Stimulated activated CD8-positive, alpha-beta memory T cell treated with anti-CD3 and anti-CD28 coated beads, Interleukin-7, amount 100 ng/mL, for 1 hour (primary cell): Measurements from ENCODE around the gene OTUD7B.
"Not testable (repeated sequence)": the region's sequence is repeated elsewhere in the genome, so short reads cannot be mapped to it uniquely, and the experiment has no call there.

Source experiments
- DNase-seq, 2 donors: peaks; one replicate each; pipeline ENCODE4 v3.0.0-alpha.2; 2020; ENCODE audit warnings: low read depth in 2 of 2

Gene OTUD7B

DNA sequence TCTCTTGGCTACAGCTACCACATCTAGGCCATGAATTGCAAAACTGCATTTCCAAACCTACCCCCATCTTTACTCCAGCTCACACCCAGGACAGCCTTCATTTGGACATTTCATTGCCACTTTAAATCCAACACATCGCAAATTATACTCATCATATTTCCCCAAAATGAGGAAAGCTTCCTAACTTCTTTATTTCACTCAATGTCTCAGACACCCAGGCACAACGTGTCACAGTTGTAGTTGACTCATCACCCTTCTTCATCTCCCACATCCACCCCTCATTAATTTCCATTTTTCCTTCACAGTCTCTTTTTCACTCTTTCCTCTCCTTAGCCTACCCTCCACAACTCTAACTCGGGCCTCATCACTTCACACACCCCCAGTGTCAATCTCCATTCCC lies 6.7 kb downstream of the OTUD7B start:
- no peak for DNase-seq

DNA sequence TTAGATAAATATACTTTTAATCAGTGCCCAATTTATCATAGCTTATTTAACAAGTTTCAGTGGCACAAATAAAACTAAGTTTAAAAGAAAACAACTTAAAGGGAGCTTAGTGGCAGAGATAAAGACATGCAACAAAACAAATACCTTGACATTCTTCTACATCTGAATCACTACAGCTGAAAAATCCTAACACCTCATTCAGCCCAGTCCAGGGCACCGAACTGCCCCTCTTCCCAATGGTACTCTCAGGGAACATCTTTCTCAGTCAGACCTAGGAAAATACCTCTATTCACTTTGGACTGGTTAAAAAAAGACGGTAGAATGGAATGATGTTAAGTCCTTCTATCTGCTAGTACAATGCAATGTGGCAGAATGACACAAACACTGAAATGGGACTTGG lies 8.3 kb downstream of the OTUD7B start:
- DNase-seq: no peak

DNA sequence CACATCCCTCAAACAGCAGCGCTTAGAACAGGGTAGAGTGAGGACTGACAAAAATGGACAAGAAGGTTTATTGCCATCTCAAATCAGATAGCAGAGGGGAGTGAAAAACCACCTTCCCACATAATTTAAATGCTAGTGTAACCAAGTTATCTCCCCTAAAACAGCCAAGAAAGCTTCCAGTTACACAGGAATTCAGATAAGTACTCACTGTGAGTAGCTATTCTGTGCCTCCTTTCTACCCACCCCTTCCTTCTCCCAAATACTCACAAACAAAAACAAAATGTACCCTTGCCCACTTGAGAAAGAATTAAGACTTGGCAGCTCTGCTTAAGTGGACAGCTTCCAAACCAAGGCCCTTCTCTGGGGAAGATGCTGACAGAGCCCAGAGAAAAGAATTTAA lies 9.1 kb downstream of the OTUD7B start:
- DNase-seq: no peak

DNA sequence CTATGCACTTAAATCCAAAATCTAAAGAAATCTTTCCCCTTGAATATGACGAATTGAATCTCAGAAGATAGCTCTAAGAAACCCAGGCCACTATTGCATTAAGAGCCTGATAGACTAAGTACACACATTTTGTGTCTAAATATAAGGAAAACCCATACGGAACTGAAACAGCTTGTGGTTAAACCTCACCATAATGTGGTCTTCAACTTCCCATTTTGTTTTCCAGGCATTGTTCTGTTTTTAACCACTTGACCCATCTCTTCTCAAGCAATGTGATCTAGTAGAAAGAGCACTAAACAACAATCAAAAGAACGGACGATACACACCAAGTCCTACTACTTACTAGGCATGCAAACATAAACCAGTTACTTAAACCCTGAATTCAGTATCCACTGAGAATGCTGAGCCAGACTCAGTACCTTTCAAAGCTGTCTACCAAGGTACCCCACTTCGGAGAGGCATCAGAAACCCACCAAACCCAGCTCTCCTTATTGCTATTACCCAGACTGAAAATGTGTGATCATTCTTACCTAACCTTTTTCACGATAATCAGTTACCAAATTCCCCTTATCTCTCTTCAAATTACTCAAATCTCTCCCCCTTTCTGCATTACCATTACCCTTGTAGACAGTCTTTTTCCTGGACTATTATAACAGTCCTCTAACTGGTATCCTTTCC lies 12.8 kb downstream of the OTUD7B start:
- no peak for DNase-seq

DNA sequence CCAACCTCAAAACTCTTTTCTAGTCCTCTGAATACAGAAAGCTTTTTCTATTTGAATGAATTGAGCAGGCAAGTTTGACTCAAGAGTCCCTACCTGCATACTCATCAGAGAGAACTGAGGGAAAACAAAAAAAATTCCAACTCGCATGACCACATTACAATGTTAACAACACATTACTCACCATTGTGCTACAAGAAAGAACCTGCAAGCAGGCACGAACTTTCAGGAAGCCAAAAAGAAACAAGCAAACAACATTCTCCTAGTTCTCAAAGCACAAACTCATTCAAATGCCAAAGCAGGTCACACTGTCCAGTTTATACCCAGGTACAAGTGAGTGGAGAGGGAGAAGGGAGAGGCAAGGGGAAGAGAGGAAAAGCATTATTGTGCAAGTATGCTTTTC lies 14.6 kb downstream of the OTUD7B start:
- DNase-seq: no peak

DNA sequence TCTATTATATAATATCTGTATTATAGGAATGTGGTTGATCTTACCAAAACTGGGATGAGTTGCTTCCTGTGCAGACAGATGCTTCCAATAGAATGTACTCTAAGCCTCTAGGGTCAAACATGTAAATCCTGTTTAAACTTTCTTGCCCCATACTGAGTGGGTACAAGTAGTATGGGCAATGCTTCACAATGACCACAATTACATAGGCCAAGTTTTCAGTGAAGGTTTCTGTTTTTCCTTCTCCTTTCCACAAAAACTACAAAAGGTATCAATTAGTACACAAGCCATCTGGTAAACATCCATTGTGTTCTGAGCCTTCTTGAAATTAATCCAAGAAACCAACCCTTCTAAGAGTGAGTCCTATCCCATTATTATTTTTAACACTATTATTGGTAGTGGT lies 16.8 kb downstream of the OTUD7B start:
- DNase-seq: no peak

DNA sequence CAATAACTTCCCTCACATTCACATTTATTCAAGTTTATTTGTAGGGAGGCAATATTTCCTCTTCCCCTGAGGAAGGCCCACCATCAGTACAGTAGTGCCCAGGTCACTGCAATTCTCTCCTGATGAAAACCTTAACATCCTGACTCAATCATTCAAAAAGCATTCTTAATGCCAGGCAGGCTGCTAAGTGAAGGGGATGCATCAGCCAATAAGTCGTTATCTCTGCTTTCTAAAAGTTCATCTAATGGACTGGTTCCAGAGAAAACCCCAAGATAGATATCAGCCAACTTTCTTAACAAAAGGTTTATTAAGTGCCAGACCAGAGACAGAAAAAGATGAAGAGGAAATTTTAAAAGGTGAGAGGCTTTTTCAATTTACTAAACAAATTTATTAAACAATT lies 17.3 kb downstream of the OTUD7B start:
- no peak for DNase-seq

DNA sequence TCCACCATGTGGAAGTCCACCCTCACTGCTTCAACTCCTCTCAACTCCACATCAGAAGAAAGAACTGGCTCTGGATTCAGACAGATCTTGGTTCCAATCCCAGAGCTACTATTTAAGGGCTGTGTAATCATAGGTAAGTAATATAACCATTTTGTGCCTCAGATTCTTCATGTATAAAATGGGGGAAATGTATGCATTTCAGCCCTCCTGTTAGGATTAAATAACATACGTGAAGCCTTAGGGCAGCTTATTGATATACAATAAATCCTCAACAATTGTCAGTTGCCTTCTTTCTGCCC lies 23.3 kb downstream of the OTUD7B start:
- no peak for DNase-seq

DNA sequence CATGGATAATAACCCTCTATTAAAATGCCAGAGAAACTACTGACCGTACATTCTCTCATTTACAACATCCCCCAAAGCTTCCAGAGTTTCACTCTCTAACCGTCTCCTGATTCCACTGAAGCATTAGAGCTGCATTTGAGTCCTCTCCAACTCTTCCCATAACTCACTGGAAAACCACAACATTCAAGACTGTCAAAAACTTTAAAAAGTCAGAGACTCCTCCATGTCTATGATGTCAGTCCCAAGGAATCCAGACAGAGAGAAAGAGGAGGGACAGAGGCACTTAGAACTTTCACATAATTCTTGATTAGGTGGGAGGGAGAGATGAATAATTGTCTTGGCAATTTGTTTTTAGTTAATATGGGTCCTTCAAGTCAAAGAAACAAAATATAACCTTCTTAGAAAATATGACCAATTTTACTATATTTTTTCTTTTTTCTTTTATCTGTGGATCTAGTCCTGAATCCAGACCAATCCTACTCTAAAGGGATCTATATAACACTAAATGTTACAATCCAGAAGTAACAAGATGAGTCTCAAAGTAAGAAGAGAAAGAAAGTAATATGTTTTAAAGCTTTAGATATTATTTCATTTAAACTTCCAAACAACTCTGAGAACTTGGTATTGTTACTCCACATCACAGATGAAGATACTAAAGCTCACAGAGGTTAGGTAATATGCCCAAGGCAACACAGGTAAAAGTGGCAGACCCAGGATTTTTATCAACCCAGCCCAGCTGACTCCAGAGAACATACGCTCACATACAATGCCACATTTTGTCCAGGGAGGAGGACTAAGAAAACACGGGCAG lies 23.8 kb downstream of the OTUD7B start:
- DNase-seq: no peak

DNA sequence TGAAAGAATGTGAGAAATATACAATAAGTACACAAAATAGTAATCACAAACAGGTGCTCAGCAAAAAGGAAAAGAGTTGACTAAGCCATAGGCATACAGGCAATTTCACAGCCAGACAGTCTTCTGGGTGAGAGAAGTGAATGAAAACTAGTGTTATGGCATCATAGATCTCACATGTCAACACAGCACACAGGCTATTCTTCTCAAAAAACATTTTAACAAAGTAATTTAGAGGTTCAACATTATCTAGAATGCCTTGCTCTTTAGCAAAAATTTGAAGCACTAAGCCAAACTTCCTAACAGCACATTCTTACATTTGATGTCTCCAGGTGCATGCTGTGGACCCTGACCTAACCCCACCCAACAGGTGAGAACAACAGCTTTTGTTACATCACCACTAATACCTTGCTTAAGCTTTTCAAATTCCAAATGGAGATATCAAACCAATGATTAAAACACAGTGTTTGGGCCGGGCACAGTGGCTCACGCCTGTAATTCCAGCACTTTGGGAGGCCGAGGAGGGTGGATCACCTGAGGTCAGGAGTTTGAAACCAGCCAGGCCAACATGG lies 30.5 kb downstream of the OTUD7B start:
- DNase-seq: no peak

DNA sequence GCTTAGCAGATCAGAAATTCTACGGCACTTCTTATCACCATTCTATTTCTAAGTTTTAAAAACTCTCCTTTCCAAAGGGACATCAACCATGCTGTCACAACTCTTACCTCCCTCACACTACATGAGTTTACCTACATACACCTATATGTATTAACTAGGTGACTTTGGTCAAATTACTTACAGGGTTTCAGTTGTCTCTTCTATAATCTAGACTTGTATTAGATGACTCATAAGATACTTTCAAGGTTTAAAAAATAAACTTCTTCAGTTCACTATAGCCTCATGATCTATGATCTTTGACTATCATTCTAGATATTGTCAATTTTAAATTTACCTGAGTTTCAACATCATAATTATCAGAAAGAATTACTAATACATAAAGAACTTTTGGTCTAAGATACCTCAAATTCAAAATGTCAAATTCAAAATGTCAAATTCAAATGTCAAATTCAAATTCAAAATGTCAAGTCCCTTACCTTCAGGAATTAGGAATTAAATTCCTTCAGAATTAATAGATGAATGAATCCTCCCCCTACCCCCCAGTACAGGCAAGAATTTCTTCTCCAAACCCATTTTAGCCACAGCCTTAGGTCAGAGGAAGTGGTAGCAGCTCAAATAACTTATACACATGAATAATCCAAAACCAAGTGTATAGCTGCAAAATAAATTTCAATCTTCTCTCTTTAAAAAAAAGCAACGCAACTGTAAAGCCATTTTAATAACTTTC lies 31.1 kb downstream of the OTUD7B start:
- no peak for DNase-seq

DNA sequence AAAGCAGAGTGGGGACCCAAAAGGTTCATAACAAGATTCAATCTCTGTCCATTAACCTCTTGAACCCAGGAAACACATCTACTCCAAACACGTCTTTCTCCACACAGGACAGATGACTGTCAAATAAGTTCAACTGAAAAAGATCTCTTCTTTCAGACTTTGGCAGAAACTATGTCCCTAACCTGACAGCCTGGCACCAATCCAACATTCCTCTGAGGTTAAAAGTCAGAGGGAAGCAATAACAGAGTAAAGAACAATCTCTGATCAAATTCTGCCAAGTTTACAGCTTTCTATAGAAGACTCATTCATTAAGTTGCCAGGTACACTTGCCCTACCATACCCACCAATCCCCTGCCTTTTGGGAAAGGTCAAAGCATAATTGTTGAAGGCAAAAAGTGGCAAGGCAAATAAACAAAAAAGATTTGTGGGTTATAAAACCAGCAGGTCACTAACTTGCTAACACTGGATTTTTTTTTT lies 31.9 kb downstream of the OTUD7B start:
- DNase-seq: no peak

DNA sequence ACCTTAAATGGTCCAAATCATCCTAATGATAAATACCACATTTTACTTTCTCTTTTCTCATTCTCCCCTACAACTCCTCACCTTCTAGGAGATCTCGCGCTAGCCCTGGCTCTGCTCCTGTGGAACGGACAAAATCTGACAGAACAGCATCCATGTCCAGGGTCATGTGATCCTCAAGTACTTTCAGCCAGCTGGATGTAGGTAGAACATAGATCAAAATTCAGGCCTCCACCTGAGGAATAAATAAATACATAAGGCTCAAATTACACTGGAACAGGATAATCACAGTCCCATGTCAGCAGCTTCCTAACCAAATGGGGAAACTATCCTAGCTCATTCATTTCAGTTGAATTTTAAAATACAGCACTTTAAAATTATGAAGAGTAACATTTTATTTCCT lies 33.2 kb downstream of the OTUD7B start:
- no peak for DNase-seq

DNA sequence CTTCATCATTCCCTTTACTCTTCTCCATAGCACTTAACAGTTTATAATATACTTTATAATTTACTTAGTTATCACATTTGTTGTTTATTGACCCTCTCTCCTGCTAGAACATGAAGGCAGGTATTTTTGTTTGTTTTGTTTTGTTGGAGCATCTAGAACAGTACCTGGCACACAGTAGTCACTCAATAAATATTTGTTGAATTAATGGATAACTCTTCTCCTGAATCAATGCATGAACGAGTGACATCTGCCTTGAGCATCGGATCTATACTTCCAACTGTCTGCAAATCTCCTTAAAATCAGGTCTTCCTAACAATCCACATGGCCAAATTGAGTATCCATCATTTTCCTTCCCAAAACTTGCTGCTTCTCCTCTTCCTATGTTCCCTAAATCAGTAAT lies 38.0 kb downstream of the OTUD7B start:
- DNase-seq: no peak

DNA sequence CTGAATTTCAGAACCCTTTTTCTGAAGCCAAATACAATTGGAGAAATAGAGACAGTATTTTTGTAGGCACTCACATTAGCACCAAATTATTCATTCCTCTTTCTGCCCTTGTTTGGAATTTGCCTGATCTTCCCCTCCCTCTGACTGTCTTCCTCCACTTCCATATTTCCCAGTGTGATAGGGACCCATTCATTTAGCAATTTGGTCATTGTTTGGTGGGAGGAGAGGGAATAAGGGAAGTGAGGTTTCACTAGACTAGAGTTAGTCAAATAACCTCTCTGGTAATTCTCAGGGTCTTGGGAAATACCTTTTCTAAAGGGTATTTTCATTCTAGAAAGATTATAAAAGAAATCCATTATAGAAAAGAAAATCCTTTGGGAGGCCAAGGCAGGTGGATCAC lies 42.9 kb downstream of the OTUD7B start:
- no peak for DNase-seq

DNA sequence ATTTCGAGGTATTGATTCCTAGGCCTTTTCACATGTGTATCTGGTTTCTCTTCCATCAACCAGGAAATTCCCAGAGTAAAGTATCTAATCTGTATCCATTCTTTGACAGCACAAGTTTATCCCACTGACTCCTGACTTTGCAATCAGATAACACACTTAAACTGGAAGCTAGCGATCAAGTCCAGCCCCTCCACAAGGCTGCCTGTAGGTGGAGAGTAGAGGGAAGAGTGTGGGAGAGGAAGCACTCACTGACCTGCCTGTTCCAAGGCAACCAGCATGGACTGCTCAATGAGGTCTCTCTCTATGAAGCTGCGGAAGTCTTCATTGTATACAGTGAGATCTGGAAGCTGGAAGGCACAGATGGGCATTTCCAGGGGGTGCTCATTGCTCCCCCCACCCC lies 43.5 kb downstream of the OTUD7B start:
- DNase-seq: no peak

DNA sequence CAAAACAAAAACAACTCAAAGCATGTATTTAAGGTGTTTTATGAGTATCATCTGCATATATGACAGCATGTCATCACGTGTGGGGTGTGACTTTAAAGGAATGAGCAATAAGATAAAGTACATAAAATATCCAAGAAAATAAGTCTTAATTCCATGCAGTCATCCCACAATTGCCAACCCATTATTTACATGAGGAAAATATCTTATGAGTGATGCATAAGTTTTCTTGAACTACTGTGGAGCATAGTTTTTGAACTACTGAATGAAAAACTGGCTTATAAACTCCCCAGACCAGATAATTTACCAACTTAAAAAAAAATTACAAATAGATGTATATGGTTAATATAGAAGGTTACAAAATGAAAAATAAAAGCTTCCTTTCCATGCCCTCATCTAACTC lies 44.1 kb downstream of the OTUD7B start:
- DNase-seq: no peak

DNA sequence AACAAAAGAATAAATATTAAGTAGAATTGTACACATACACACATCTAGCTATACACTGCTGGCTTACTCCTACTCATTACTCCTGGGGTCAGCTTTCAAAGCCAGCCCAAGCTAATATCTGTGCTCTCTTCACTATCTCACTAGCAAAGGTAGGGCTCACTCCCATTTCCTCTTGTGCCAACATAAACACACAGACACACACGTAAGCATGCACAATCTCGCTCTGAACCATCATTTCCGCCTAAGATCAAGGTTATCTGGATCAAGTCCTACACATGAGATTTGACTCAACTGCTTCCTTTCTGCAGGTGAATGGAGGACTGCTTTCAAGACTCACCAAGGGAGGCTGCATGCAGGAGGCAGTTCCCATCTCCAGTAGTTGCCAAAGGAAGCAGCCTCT lies 45.1 kb downstream of the OTUD7B start:
- no peak for DNase-seq

DNA sequence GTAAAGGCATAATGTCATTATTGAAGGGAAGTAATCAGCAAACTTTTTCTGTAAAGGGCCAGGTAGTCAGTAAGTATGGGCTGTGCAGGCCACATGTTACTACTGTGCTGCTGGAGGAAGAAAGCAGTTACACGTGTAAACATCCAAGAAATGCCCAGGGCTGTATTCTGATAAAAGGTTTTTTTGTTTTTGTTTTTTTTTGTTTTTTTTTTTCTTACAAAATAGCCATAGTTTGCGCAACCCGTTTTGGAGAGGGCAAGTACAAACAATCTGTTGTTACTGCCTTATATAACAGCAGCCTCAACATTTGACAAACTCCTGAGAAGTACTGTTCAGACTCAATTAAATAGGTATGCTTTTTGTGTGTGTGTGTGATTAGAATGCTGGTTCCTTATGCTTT lies 47.2 kb downstream of the OTUD7B start:
- DNase-seq: no peak

DNA sequence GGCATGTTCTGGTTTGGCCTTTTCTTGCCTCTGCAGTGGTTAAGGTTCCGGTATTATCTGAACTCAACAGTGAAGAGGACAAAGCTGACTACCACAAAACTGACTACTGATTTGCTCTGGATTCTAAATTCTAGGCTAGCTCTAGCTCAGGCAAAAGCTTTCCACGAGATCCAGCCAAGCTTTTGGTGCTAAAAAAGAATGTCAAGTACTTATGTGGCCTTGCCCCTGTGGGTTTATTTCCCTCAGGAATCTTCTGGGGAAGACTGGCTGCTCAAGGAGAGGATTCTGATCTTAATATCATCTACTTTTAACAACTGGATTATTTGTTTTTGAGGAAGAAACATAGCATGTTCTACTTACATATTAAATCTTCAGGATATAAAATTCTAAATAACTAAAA lies 47.8 kb downstream of the OTUD7B start:
- no peak for DNase-seq

DNA sequence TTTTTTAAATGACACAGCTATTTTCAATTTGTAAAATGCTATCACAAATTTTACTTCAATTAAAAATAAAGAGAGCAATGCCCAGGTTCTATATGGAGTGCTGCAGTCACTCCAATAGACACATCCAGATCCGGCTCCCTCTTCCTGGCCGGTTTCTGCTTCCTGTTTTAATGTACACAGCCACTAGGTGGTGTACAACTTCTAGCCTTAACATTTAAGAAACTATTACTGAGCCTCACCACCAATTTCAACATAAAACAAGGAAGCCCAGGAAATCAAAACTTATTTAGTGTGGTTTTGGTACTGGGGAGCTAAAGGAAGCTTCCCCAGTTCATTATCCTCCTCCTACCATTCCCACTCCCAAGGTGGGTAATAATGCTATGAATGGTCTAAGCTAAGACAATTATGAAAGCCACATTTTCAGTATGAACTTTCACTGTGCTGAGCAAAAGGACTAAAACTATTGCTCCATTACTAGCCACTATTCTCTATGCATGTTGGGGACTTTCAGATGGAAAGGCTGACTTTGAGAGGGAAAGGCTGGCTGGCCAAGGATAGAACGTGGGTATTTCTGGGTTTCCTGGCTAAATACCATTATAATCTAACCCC lies 48.4 kb downstream of the OTUD7B start:
- no peak for DNase-seq

DNA sequence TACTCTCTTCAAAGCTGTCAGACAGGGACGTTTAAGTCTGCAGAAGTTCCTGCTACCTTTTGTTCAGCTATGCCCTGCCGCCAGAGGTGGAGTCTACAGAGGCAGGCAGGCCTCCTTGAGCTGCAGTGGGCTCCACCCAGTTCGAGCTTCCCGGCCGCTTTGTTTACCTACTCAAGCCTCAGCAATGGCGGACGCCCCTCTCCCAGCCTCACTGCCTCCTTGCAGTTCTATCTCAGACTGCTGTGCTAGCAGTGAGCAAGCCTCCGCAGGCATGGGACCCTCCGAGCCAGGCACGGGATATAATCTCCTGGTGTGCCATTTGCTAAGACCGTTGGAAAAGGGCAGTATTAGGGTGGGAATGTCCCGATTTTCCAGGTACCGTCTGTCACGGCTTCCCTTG lies 53.0 kb downstream of the OTUD7B start:
- not testable (repeated sequence) for DNase-seq
